BLaER1 treated with 17β-estradiol and CSF1 and Interleukin-3, amounts not matched to agents 10 nM and 100 nM (cell line): Measurements from ENCODE around the gene RTP2.

Experiments used
- H3K27ac ChIP-seq, 11 experiments: shearing (Covaris generic); formaldehyde crosslinking; 2 replicates each; pipeline ENCODE4 v1.8.1; 2022
- H3K27me3 ChIP-seq, 11 experiments: shearing (Covaris generic); formaldehyde crosslinking; 2 replicates each; pipeline ENCODE4 v1.8.1; 2022
- H3K36me3 ChIP-seq, 11 experiments: shearing (Covaris generic); formaldehyde crosslinking; 2 replicates each; pipeline ENCODE4 v1.8.1; 2022
- H3K4me1 ChIP-seq, 10 experiments: shearing (Covaris generic); formaldehyde crosslinking; 2 replicates each; pipeline ENCODE4 v1.8.1; 2022
- H3K4me2 ChIP-seq, 11 experiments: shearing (Covaris generic); formaldehyde crosslinking; 2 replicates each; pipeline ENCODE4 v1.8.1; 2022
- H3K4me3 ChIP-seq, 10 experiments: shearing (Covaris generic); formaldehyde crosslinking; 2 replicates each; pipeline ENCODE4 v1.8.1; 2022
- H3K9ac ChIP-seq, 11 experiments: shearing (Covaris generic); formaldehyde crosslinking; 2 replicates each; pipeline ENCODE4 v1.8.1; 2022
- H3K9me3 ChIP-seq, 11 experiments: shearing (Covaris generic); formaldehyde crosslinking; replicated peaks in 1 of 11; 2 replicates each; pipeline ENCODE4 v1.8.1; 2022
- H4K20me1 ChIP-seq, 11 experiments: shearing (Covaris generic); formaldehyde crosslinking; 2 replicates each; pipeline ENCODE4 v1.8.1; 2022
- Cebpa-rat ChIP-seq, 11 experiments: shearing (Covaris generic); IDR thresholded peaks; 2 replicates each; pipeline ENCODE4 v1.8.1; 2022

The RTP2 gene

GRCh38 chr3:187679638-187680396 is 22.5 kb downstream of the RTP2 start:
- Histone ChIP-seq H3K4me2 (no peak overlapping the region), H3K9ac (no peak overlapping the region)

GRCh38 chr3:187678726-187679268 is 23.6 kb downstream of the RTP2 start:
- Histone ChIP-seq H3K36me3 (no peaks in the 10 kb centered on the region), H3K9me3 (peaks cover 0 to under 1% (median 0%) of the 10 kb centered on the region in 11 experiments; a peak in 1 of 22 replicates), H3K4me1 (0 out of 20 replicates have a peak, but pooled peaks cover 0 to 4% (median 0%) of the 10 kb centered on the region in 10 experiments), H3K27ac (no peak overlapping the region), H3K4me3 (no peak overlapping the region), H4K20me1 (no peaks in the 10 kb centered on the region), H3K4me2 (no peak overlapping the region), H3K27me3 (peaks cover 0 to 17% (median 0%) of the 10 kb centered on the region in 11 experiments; a peak in 1 of 22 replicates), H3K9ac (no peak overlapping the region)
- TF ChIP-seq Cebpa-rat (IDR thresholded peaks at IDR 0.05) = no peak

More at GRCh38 chr3:187679638-187680396, 22.5 kb downstream of the RTP2 start:
- H3K27ac ChIP-seq = no peak overlapping the region
- H3K4me1 ChIP-seq = 0 out of 20 replicates have a peak, but pooled peaks cover 0 to 4% (median 0%) of the 10 kb centered on the region in 10 experiments
- TF ChIP-seq Cebpa-rat (IDR thresholded peaks at IDR 0.05) = no peak
- no peaks in the 10 kb centered on the region for H3K36me3 ChIP-seq
- no peaks in the 10 kb centered on the region for H4K20me1 ChIP-seq
- H3K9me3 ChIP-seq = peaks cover 0 to 11% (median 2%) of the 10 kb centered on the region in 11 experiments; a peak in 10 of 22 replicates
- peaks cover 0 to 17% (median 0%) of the 10 kb centered on the region in 11 experiments; a peak in 1 of 22 replicates for H3K27me3 ChIP-seq
- no peak overlapping the region for H3K4me3 ChIP-seq

GRCh38 chr3:187677604-187678003 is 24.8 kb downstream of the RTP2 start:
- H3K27me3 ChIP-seq = peaks cover 0 to 12% (median 0%) of the 10 kb centered on the region in 11 experiments; a peak in 1 of 22 replicates
- TF ChIP-seq Cebpa-rat (IDR thresholded peaks at IDR 0.05) = no peak

GRCh38 chr3:187673012-187673411 is 29.3 kb downstream of the RTP2 start:
- no peak for TF ChIP-seq Cebpa-rat (IDR thresholded peaks at IDR 0.05)
- Histone ChIP-seq H3K27ac (no peak overlapping the region), H3K4me2 (no peak overlapping the region)

More at GRCh38 chr3:187677604-187678003, 24.8 kb downstream of the RTP2 start:
- Histone ChIP-seq H3K27ac (no peak overlapping the region), H3K4me3 (no peak overlapping the region), H3K9me3 (no peaks in the 10 kb centered on the region), H3K9ac (no peak overlapping the region), H3K36me3 (no peaks in the 10 kb centered on the region), H4K20me1 (no peaks in the 10 kb centered on the region), H3K4me2 (no peak overlapping the region), H3K4me1 (0 out of 20 replicates have a peak, but pooled peaks cover 0 to 4% (median 0%) of the 10 kb centered on the region in 10 experiments)

GRCh38 chr3:187669675-187670504 is 32.5 kb downstream of the RTP2 start, which contains the start of gene SST:
SST (minus strand) TSS chr3:187670394; CDS start chr3:187670291, 103 bp downstream.
- Histone ChIP-seq H4K20me1 (no peaks in the 10 kb centered on the region), H3K4me3 (no peak within 1 kb of the TSS), H3K9ac (no peak within 1 kb of the TSS), H3K27ac (no peak within 1 kb of the TSS), H3K9me3 (no peaks in the 10 kb centered on the region), H3K27me3 (no peaks in the 10 kb centered on the region), H3K36me3 (no peaks in the 10 kb centered on the region), H3K4me2 (no peak within 1 kb of the TSS), H3K4me1 (no peaks in the 10 kb centered on the region)
- TF ChIP-seq Cebpa-rat (IDR thresholded peaks at IDR 0.05) = no peak

More at GRCh38 chr3:187673012-187673411, 29.3 kb downstream of the RTP2 start:
- Histone ChIP-seq H3K4me3 (no peak overlapping the region), H3K27me3 (no peaks in the 10 kb centered on the region), H4K20me1 (no peaks in the 10 kb centered on the region), H3K9me3 (no peaks in the 10 kb centered on the region), H3K9ac (no peak overlapping the region), H3K36me3 (no peaks in the 10 kb centered on the region), H3K4me1 (0 out of 20 replicates have a peak, but pooled peaks cover 0 to 4% (median 0%) of the 10 kb centered on the region in 10 experiments)

GRCh38 chr3:187667526-187667925 is 34.8 kb downstream of the RTP2 start:
- Histone ChIP-seq H3K9ac (no peak overlapping the region), H3K4me1 (peaks cover 4 to 13% (median 8%) of the 10 kb centered on the region in 10 experiments; a peak in 17 of 20 replicates), H3K4me2 (no peak overlapping the region), H3K36me3 (no peaks in the 10 kb centered on the region), H3K27me3 (no peaks in the 10 kb centered on the region), H3K4me3 (no peak overlapping the region), H4K20me1 (no peaks in the 10 kb centered on the region), H3K9me3 (peaks cover 0 to 5% (median 4%) of the 10 kb centered on the region in 11 experiments; a peak in 5 of 22 replicates), H3K27ac (no peak overlapping the region)
- TF ChIP-seq Cebpa-rat (IDR thresholded peaks at IDR 0.05) = no peak

GRCh38 chr3:187665764-187666402 is 36.5 kb downstream of the RTP2 start:
- peaks cover 4 to 14% (median 8%) of the 10 kb centered on the region in 10 experiments; a peak in 17 of 20 replicates for H3K4me1 ChIP-seq
- H3K4me3 ChIP-seq = no peak overlapping the region
- H3K4me2 ChIP-seq = no peak overlapping the region
- H3K27me3 ChIP-seq = no peaks in the 10 kb centered on the region
- no peak overlapping the region for H3K9ac ChIP-seq
- no peaks in the 10 kb centered on the region for H4K20me1 ChIP-seq
- H3K36me3 ChIP-seq = no peaks in the 10 kb centered on the region
- no peak overlapping the region for H3K27ac ChIP-seq
- peaks cover 4 to 19% (median 8%) of the 10 kb centered on the region in 11 experiments; a peak in 10 of 22 replicates for H3K9me3 ChIP-seq
- no peak for TF ChIP-seq Cebpa-rat (IDR thresholded peaks at IDR 0.05)

- Histone ChIP-seq H3K4me3 (no peak overlapping the region), H3K4me1 (peaks cover 4 to 14% (median 8%) of the 10 kb centered on the region in 10 experiments; a peak in 17 of 20 replicates), H3K27me3 (no peaks in the 10 kb centered on the region), H3K36me3 (no peaks in the 10 kb centered on the region), H3K9me3 (peaks cover 4 to 26% (median 8%) of the 10 kb centered on the region in 11 experiments; a peak in 10 of 22 replicates), H3K9ac (no peak overlapping the region), H3K4me2 (no peak overlapping the region), H4K20me1 (no peaks in the 10 kb centered on the region), H3K27ac (no peak overlapping the region)
- no peak for TF ChIP-seq Cebpa-rat (IDR thresholded peaks at IDR 0.05)
Observed at GRCh38 chr3:187665010-187665409, 37.3 kb downstream of the RTP2 start.
